GM23338 (cell line): ENCODE measurements around the gene MXRA8. TPM values are rescaled to one million over a fixed set of nuclear protein-coding genes. Genes with fewer than 3 reads are reported as not detected.

Source experiments
- ATAC-seq: fragments of 200-7000 bp; cut with Tn5 transposase; 3 replicates; pipeline ENCODE4 v1.9.1; 2020
- DNase-seq: peaks from one replicate; pipeline ENCODE4 v3.0.0-alpha.2; 2015; ENCODE audit warnings: low spot score
- H2AFZ ChIP-seq: fragments of 200-600 bp; sonication (generic); 2 replicates; pipeline ENCODE4 v1.8.0; 2016; ENCODE audit warnings: antibody characterized with exemption, mild to moderate bottlenecking, moderate library complexity
- H3F3A ChIP-seq: fragments of 200-600 bp; sonication (generic); replicated peaks from 2 replicates; pipeline ENCODE4 v1.8.0; 2017; ENCODE audit warnings: antibody characterized with exemption, mixed run types, low read depth
- H3K27ac ChIP-seq: fragments of 200-600 bp; sonication (generic); 2 replicates; pipeline ENCODE4 v1.6.1; 2016; ENCODE audit warnings: low read depth
- H3K27me3 ChIP-seq: fragments of 200-600 bp; sonication (generic); 2 replicates; pipeline ENCODE4 v1.8.0; 2016; ENCODE audit warnings: mild to moderate bottlenecking, mixed run types, moderate library complexity; ENCODE audit not compliant: insufficient read depth
- H3K36me3 ChIP-seq: fragments of 200-600 bp; sonication (generic); 2 replicates; pipeline ENCODE4 v1.8.0; 2016; ENCODE audit warnings: mild to moderate bottlenecking; ENCODE audit not compliant: insufficient read depth
- H3K4me1 ChIP-seq: fragments of 200-600 bp; sonication (generic); 2 replicates; pipeline ENCODE4 v1.8.0; 2016; ENCODE audit warnings: mild to moderate bottlenecking, moderate library complexity; ENCODE audit not compliant: insufficient read depth
- H3K4me2 ChIP-seq: fragments of 200-600 bp; sonication (generic); 2 replicates; pipeline ENCODE4 v1.7.1; 2017; ENCODE audit warnings: mixed run types
- H3K4me3 ChIP-seq: fragments of 200-600 bp; sonication (generic); 2 replicates; pipeline ENCODE4 v1.6.1; 2016; ENCODE audit warnings: mixed run types
- H3K79me2 ChIP-seq: fragments of 200-600 bp; sonication (generic); replicated peaks from 2 replicates; pipeline ENCODE4 v1.8.0; 2017; ENCODE audit warnings: mild to moderate bottlenecking; ENCODE audit not compliant: insufficient read depth
- H3K9me2 ChIP-seq: fragments of 200-600 bp; sonication (generic); 2 replicates; pipeline ENCODE4 v1.8.0; 2017; ENCODE audit not compliant: insufficient read depth
- H4K20me1 ChIP-seq: fragments of 200-600 bp; sonication (generic); replicated peaks from 2 replicates; pipeline ENCODE4 v1.8.0; 2017; ENCODE audit warnings: mild to moderate bottlenecking; ENCODE audit not compliant: insufficient read depth
- H3K27ac Mint-ChIP-seq: 2 replicates; pipeline ENCODE4 v1.8.0; 2020; ENCODE audit warnings: inconsistent platforms, mild to moderate bottlenecking, moderate library complexity, mixed read lengths
- H3K27me3 Mint-ChIP-seq: 3 replicates; pipeline ENCODE4 v1.8.0; 2022; ENCODE audit warnings: low read depth, mild to moderate bottlenecking, moderate library complexity, mixed read lengths, inconsistent platforms; ENCODE audit not compliant: insufficient read depth, poor library complexity
- H3K36me3 Mint-ChIP-seq: 3 replicates; pipeline ENCODE4 v1.8.0; 2021; ENCODE audit warnings: low read depth, mild to moderate bottlenecking, inconsistent platforms, moderate library complexity, mixed read lengths
- H3K4me1 Mint-ChIP-seq: 3 replicates; pipeline ENCODE4 v1.8.0; 2020; ENCODE audit warnings: mild to moderate bottlenecking, inconsistent platforms, mixed read lengths
- H3K4me3 Mint-ChIP-seq: 3 replicates; pipeline ENCODE4 v1.8.0; 2021; ENCODE audit warnings: moderate library complexity, mild to moderate bottlenecking, inconsistent platforms, mixed read lengths
- H3K9me3 Mint-ChIP-seq: 3 replicates; pipeline ENCODE4 v1.8.0; 2020; ENCODE audit warnings: moderate library complexity, mild to moderate bottlenecking, inconsistent platforms, mixed read lengths
- CTCF ChIP-seq, 2 experiments: fragments of 200-600 bp in 1 of 2; sonication (generic) in 1 of 2; conservative IDR thresholded peaks; 2 replicates each; pipeline versions ENCODE4 v1.5.1 to v1.6.1; 2016 to 2017; ENCODE audit warnings: antibody characterized with exemption in 2 of 2, low read depth in 2 of 2, mild to moderate bottlenecking in 2 of 2, moderate library complexity in 1 of 2
- ETS1 ChIP-seq: IDR thresholded peaks from 2 replicates; pipeline ENCODE4 v1.6.1; 2016; ENCODE audit warnings: antibody characterized with exemption
- EZH2 ChIP-seq: fragments of 200-600 bp; sonication (generic); IDR thresholded peaks from one replicate; pipeline ENCODE4 v1.8.0; 2017; ENCODE audit warnings: antibody characterized with exemption, mild to moderate bottlenecking, low read depth; ENCODE audit not compliant: unreplicated experiment
- JUNB ChIP-seq: IDR thresholded peaks from one replicate; pipeline ENCODE4 v1.6.1; 2016; ENCODE audit warnings: antibody characterized with exemption; ENCODE audit not compliant: unreplicated experiment
- NANOG ChIP-seq: IDR thresholded peaks from 2 replicates; pipeline ENCODE4 v1.6.1; 2016; ENCODE audit warnings: antibody characterized with exemption, borderline replicate concordance
- POLR2AphosphoS5 ChIP-seq: IDR thresholded peaks from 2 replicates; pipeline ENCODE4 v1.6.1; 2016; ENCODE audit warnings: antibody characterized with exemption, low read depth
- REST ChIP-seq: IDR thresholded peaks from one replicate; pipeline ENCODE4 v1.6.1; 2018; ENCODE audit warnings: antibody characterized with exemption; ENCODE audit not compliant: unreplicated experiment
- STAT1 ChIP-seq: IDR thresholded peaks from one replicate; pipeline ENCODE4 v1.6.1; 2016; ENCODE audit warnings: antibody characterized with exemption; ENCODE audit not compliant: unreplicated experiment
- ZNF331 ChIP-seq: fragments of 250-450 bp; sonication (Bioruptor Pico); IDR thresholded peaks from 2 replicates; pipeline ENCODE4 v1.5.0; 2020; ENCODE audit warnings: low read depth, mild to moderate bottlenecking, moderate library complexity
- polyA plus RNA-seq: library from polyadenylated mRNA; unstranded; fragments of >200 nt; fragmentation: Nextera tagmentation; extraction: Ambion mirVana; gene quantifications from 2 replicates; pipeline ENCODE4 v1.2.1, GENCODE V29; 2016
- total RNA-seq: library from RNA; depleted of rRNA; stranded (reverse); fragments of >200 nt; shearing (Covaris generic); gene quantifications from 2 replicates; pipeline ENCODE4 v1.2.3, GENCODE V29; 2014

MXRA8 gene
- total and polyA plus RNA-seq, 2 experiments from 2014 or later, result 9.1 to 17.2 TPM

GRCh38 chr1:1347663-1348419 lies 10.5 kb downstream of the MXRA8 start (continued):
- TF ChIP-seq ZNF331 (CRISPR knock-in tag) (no peak), STAT1 (no peak), EZH2 (no peak), JUNB (no peak), ETS1 (no peak), POLR2AphosphoS5 (no peak), NANOG (no peak)

- Mint-ChIP-seq H3K27me3 (peaks cover 6% of the 10 kb centered on the region), H3K4me1 (peaks cover 14% of the 10 kb centered on the region), H3K4me3 (peak overlapping the region; percentile 78), H3K9me3 (no peaks in the 10 kb centered on the region), H3K27ac (no peak overlapping the region), H3K36me3 (no peaks in the 10 kb centered on the region; the same call in 2 of the 3 replicates)
- Histone ChIP-seq H3K9me2 (no peaks in the 10 kb centered on the region), H2AFZ (no peak overlapping the region), H3K27me3 (no peaks in the 10 kb centered on the region), H3K4me2 (peak overlapping the region; percentile 84), H3K79me2 (peaks cover 14% of the 10 kb centered on the region), H4K20me1 (peaks cover 3% of the 10 kb centered on the region), H3K27ac (no peak overlapping the region), H3K4me1 (peaks cover 10% of the 10 kb centered on the region; the same call in 1 of the 2 replicates), H3K36me3 (no peaks in the 10 kb centered on the region), H3K4me3 (no peak overlapping the region), H3F3A (peaks cover 10% of the 10 kb centered on the region)
- ATAC-seq (no peak), DNase-seq (no peak)
- TF ChIP-seq ZNF331 (CRISPR knock-in tag) (no peak), EZH2 (no peak), NANOG (no peak), CTCF (conservative IDR thresholded peaks at IDR 0.05; ENCODE audit: low read depth in 2 of 2) (no peak), ETS1 (no peak), REST (no peak), STAT1 (no peak), POLR2AphosphoS5 (no peak)
Observed at GRCh38 chr1:1347026-1347595, 11.2 kb downstream of the MXRA8 start.
